Mesothelial cell of epicardium (in vitro differentiated cells): ENCODE measurements around the gene GTF2B. TPM values are rescaled to one million over a fixed set of nuclear protein-coding genes. Genes with fewer than 3 reads are reported as not detected.

Experiments
- DNase-seq, 2 experiments: peaks; one replicate each; pipeline ENCODE4 v3.0.0; 2021; ENCODE audit warnings: low spot score in 2 of 2; ENCODE audit not compliant: unreplicated experiment in 2 of 2
- H3K27ac Mint-ChIP-seq: 2 replicates; pipeline ENCODE4 v1.8.0; 2021; ENCODE audit warnings: mixed read lengths
- H3K27me3 Mint-ChIP-seq: 2 replicates; pipeline ENCODE4 v1.8.0; 2021; ENCODE audit warnings: low read depth, mixed read lengths
- H3K36me3 Mint-ChIP-seq: 2 replicates; pipeline ENCODE4 v1.8.0; 2021; ENCODE audit warnings: mixed read lengths
- H3K4me1 Mint-ChIP-seq: 2 replicates; pipeline ENCODE4 v1.8.0; 2021; ENCODE audit warnings: mixed read lengths
- H3K4me3 Mint-ChIP-seq: 2 replicates; pipeline ENCODE4 v1.8.0; 2021; ENCODE audit warnings: mild to moderate bottlenecking, moderate library complexity, mixed read lengths
- H3K9me3 Mint-ChIP-seq: 2 replicates; pipeline ENCODE4 v1.8.0; 2021; ENCODE audit warnings: mixed read lengths
- CTCF ChIP-seq: fragments of 200-600 bp; sonication (generic); IDR thresholded peaks from one replicate; pipeline ENCODE4 v1.5.0; 2021; ENCODE audit warnings: antibody characterized with exemption; ENCODE audit not compliant: unreplicated experiment
- total RNA-seq: library from RNA; stranded (reverse); gene quantifications from 3 replicates; pipeline ENCODE4 v1.2.1, GENCODE V29; 2021

The GTF2B gene
- total RNA-seq, 1 donor from 2014 or later, result 21.7 TPM

- H3K4me1 Mint-ChIP-seq, result peaks cover 5% of the 10 kb centered on the region
- no peaks in the 10 kb centered on the region for H3K9me3 Mint-ChIP-seq
- TF ChIP-seq CTCF, result no peak
- no peaks in the 10 kb centered on the region for H3K36me3 Mint-ChIP-seq
- H3K27ac Mint-ChIP-seq, result peak overlapping the region; percentile 43
- no peak for DNase-seq
- no peaks in the 10 kb centered on the region for H3K27me3 Mint-ChIP-seq
- no peak overlapping the region for H3K4me3 Mint-ChIP-seq
These were observed 12.6 kb downstream of the GTF2B start for GRCh38 chr1:88878731-88879130.

DNA sequence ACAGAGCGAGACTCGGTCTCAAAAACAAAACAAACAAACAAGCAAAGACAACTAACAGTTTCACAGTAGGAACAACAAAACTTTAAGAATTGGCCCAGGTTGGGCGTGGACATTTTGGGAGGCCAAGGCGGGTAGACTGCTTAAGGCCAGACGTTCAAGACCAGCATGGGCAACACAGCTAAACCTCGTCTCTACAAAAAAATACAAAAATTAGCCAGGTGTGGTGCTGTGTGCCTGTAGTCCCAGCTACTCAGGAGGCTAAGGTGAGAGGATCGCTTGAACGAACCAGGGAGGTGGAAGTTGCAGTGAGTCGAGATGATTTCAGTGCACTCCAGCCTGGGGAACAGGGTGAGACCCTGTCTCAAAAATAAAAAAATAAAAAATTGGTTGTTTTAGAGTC, 13.5 kb downstream of the GTF2B start:
- Mint-ChIP-seq H3K27me3 (no peaks in the 10 kb centered on the region), H3K4me1 (peaks cover 8% of the 10 kb centered on the region), H3K4me3 (no peak overlapping the region), H3K36me3 (no peaks in the 10 kb centered on the region), H3K9me3 (no peaks in the 10 kb centered on the region), H3K27ac (peak overlapping the region; percentile 75)
- TF ChIP-seq CTCF, result no peak
- DNase-seq, result no peak

- no peak for DNase-seq
- Mint-ChIP-seq H3K4me3 (no peak overlapping the region), H3K36me3 (peaks cover 2% of the 10 kb centered on the region), H3K27me3 (no peaks in the 10 kb centered on the region), H3K9me3 (no peaks in the 10 kb centered on the region), H3K4me1 (peaks cover 8% of the 10 kb centered on the region), H3K27ac (peak overlapping the region; percentile 75)
- TF ChIP-seq CTCF, result peak; percentile 90
These were observed 14.0 kb downstream of the GTF2B start for GRCh38 chr1:88877382-88877825.

DNA sequence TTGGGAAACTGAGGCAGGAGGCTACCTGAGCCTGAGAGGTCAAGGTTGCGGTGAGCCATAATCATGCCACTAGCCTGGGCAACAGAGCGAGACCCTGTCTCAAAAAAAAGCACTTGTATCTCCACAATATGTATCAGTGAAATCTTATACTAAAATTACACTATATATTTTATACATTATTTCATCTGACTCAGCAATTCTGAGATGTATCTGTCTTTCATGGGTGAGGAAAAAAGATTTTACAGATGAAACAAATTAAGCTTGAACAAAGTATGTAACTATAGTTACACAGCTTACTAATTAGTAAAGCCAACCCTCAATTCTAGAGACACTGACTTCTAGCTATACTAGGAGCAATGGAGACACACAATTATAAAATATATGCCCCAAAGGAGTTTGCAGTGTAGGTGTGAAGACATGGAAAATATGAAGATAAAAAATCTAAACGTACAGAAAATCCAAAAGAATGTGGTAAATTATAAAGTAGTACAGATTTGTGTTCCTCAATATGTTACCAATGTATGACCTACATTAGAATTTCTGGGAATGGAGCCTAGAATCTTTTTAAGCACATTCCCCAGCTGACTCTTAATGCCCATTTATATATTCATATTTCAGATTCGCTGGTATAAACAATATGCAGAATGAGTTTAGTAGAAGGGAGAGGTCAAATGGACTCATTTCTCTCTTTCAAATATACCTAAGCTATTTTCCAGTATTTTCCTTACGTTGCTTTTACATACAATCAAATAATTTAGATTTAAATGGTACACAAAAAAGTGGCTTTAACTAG, 14.6 kb downstream of the GTF2B start:
- H3K27ac Mint-ChIP-seq, result no peak overlapping the region
- H3K9me3 Mint-ChIP-seq, result no peaks in the 10 kb centered on the region
- no peak overlapping the region for H3K4me3 Mint-ChIP-seq
- no peaks in the 10 kb centered on the region for H3K27me3 Mint-ChIP-seq
- peaks cover 3% of the 10 kb centered on the region for H3K36me3 Mint-ChIP-seq
- H3K4me1 Mint-ChIP-seq, result peaks cover 5% of the 10 kb centered on the region
- no peak for DNase-seq
- TF ChIP-seq CTCF, result no peak

DNA sequence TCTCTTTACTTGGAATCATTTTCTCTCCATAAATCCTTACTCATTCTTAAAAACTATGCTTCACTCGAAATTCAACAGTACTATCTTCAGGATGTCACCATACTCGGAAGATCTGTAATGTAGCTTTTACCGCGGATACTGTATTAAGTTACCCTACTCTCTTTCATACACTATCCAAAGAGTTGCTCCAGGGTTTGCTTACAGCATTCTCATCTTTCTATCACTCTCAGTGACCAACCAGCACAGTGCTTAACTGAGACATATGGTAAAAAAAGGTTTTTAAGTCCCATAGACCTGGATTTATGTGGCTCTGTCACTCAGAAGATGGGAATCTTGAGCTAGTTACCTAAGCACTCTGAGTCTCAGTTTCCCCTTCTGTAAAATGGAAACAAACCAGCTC, 15.8 kb downstream of the GTF2B start:
- no peak for DNase-seq
- H3K27me3 Mint-ChIP-seq, result no peaks in the 10 kb centered on the region
- no peaks in the 10 kb centered on the region for H3K9me3 Mint-ChIP-seq
- H3K36me3 Mint-ChIP-seq, result peaks cover 5% of the 10 kb centered on the region
- H3K27ac Mint-ChIP-seq, result no peak overlapping the region
- H3K4me3 Mint-ChIP-seq, result no peak overlapping the region
- TF ChIP-seq CTCF, result no peak
- H3K4me1 Mint-ChIP-seq, result peaks cover 5% of the 10 kb centered on the region
